C4-2B (cell line): ENCODE data around the gene RASEF.

Experiments used
- CTCF ChIP-seq: fragments of 450-650 bp; conservative IDR thresholded peaks from 2 replicates; pipeline ENCODE4 v1.5.1; 2017; ENCODE audit warnings: mild to moderate bottlenecking
- ZFX ChIP-seq: fragments of 450-650 bp; IDR thresholded peaks from 2 replicates; pipeline ENCODE4 v1.6.1; 2017

- no peak for TF ChIP-seq CTCF
- TF ChIP-seq ZFX: no peak
Observed at GRCh38 chr9:83111169-83111568, 48.2 kb upstream of the RASEF start.
